ENCODE data around the gene FIBIN.

FIBIN gene

DNA sequence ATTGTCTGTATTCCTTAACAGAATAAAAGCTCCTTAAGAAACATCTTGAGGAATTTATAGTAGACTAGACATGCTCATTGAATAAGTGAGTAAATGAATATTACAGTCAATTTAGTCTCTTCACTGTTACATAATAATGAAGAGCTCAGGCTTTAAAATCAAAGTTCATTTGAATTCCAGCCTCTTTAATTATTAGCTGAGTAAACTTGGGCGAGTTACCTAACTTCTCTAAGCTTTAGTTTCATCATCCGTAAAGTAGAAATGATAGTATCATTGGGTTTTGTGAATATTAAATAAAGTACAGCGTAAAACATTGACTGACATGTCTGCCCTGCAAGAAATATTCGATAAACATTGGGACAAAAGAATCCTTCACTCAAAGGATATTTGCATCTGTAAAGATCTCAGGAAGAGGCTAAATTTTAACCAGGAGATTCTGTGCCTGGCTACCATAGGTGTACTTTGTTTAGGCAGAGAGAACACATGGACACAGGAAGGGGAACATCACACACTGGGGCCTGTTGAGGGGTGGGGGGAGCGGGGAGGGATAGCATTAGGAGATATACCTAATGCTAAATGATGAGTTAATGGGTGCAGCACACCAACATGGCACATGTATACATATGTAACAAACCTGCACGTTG lies 31.5 kb downstream of the FIBIN start:
- DNase-seq: no peak

DNA sequence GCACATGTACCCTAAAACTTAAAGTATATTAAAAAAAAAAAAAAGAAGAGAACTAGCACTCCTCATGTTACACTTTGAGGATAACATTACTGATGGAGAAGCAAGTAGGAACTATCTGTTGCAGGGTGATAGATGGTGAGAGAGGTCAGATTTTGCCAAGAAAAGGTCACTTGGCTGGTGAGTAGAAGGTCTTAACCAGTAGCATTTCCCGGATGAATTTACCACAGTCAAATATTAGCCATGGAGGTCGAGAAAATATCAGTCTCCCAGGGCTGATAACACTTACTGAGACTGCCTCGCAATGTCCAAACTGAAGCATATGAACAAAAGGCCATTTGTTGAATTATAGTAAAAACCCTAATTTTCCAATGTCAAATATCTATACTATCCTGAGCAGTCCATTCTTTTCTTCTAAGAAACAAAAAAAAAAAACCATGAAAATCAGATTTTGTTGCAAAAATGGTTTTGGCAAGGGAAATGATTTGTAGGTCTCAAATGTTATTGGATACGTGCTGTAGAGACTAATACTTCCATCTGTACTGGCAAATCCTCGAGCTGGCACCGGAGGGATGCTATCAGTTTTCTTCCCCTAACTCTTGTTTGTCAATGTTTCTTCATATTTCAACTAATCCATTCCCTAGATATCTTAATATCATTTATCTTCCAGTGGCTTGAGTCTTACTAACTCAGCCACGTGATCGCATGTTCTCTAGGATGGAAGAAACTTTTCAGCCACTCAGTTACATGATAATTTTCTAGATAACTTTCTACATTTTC lies 32.2 kb downstream of the FIBIN start:
- no peak for DNase-seq

- no peak for DNase-seq
These were observed 34.7 kb downstream of the FIBIN start for GRCh38 chr11:27028561-27028965.

DNA sequence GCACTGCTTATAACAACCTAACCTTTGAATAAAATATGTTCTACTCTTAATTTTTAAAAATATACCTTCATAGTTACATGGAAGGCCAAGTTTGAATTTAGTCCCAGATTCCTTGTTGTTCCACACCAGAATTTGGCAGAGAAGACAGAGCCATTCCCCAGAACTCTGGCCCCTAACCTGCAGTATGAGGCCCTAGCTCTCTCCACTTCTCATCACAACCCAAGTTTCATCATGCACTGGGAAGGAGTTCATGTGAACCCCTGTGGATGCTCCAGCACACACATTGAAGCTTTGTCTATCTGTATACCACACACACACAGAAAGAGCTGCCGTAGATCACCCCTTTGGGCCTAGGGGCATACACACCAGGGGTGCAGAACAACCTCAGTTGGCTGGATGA lies 36.1 kb downstream of the FIBIN start:
- DNase-seq: no peak

- no peak for DNase-seq
These were observed 37.8 kb downstream of the FIBIN start for GRCh38 chr11:27031754-27032153.

- DNase-seq: no peak
These were observed 46.0 kb downstream of the FIBIN start for GRCh38 chr11:27039873-27040272.

- peak; percentile 30 for DNase-seq
These were observed 46.6 kb downstream of the FIBIN start, which contains the start of gene BBOX1 for GRCh38 chr11:27040302-27041115. Gene BBOX1, plus strand, starts transcription at chr11:27040815. Its CDS starts 14,616 bp downstream, at chr11:27055431.

- DNase-seq: no peak
These were observed 47.4 kb downstream of the FIBIN start for GRCh38 chr11:27041141-27041899.

Measured in DMS 273 treated with DMSO at 0.1 percent for 48 hours (cell line).